Karpas-422 (cell line): ENCODE data around the gene GAL3ST3. TPM values are rescaled to one million over a fixed set of nuclear protein-coding genes. Genes with fewer than 3 reads are reported as not detected.

ENCODE experiments used
- DNase-seq: peaks from one replicate; pipeline ENCODE4 v3.0.0-alpha.2; 2015
- H2AFZ ChIP-seq: fragments of 200-600 bp; sonication (generic); 2 replicates; pipeline ENCODE4 v1.6.1; 2014; ENCODE audit warnings: antibody characterized with exemption, low read length, mixed read lengths
- H3K27ac ChIP-seq: fragments of 200-600 bp; sonication (generic); 2 replicates; pipeline ENCODE4 v1.5.1; 2014; ENCODE audit warnings: mild to moderate bottlenecking, low read length, moderate library complexity
- H3K27me3 ChIP-seq: fragments of 200-600 bp; sonication (generic); 2 replicates; pipeline ENCODE4 v1.6.1; 2014; ENCODE audit warnings: low read length, mixed read lengths
- H3K36me3 ChIP-seq: fragments of 200-600 bp; sonication (generic); 2 replicates; pipeline ENCODE4 v1.6.1; 2014; ENCODE audit warnings: low read length, mixed read lengths; ENCODE audit not compliant: insufficient read depth
- H3K4me1 ChIP-seq: fragments of 200-600 bp; sonication (generic); 2 replicates; pipeline ENCODE4 v1.6.1; 2014; ENCODE audit warnings: mild to moderate bottlenecking, low read length, mixed read lengths
- H3K4me2 ChIP-seq: fragments of 200-600 bp; sonication (generic); 2 replicates; pipeline ENCODE4 v1.6.1; 2014; ENCODE audit warnings: low read length, low read depth, mild to moderate bottlenecking; ENCODE audit not compliant: poor library complexity, severe bottlenecking
- H3K4me3 ChIP-seq: fragments of 200-600 bp; sonication (generic); 2 replicates; pipeline ENCODE4 v1.5.1; 2014; ENCODE audit warnings: mild to moderate bottlenecking, antibody characterized with exemption, low read length, mixed read lengths
- H3K79me2 ChIP-seq: fragments of 200-600 bp; sonication (generic); 2 replicates; pipeline ENCODE4 v1.6.1; 2014; ENCODE audit warnings: mild to moderate bottlenecking, low read length, mixed read lengths
- H3K9ac ChIP-seq: fragments of 200-600 bp; sonication (generic); 2 replicates; pipeline ENCODE4 v1.6.0; 2014; ENCODE audit warnings: low read length
- H3K9me2 ChIP-seq: fragments of 200-600 bp; sonication (generic), shearing (Covaris generic); replicated peaks from 2 replicates; pipeline ENCODE4 v1.6.0; 2014; ENCODE audit warnings: mild to moderate bottlenecking, low read length, moderate library complexity; ENCODE audit not compliant: insufficient read depth
- H3K9me3 ChIP-seq: fragments of 300-700, 200-600 bp; sonication (generic); 2 replicates; pipeline ENCODE4 v1.6.1; 2014; ENCODE audit warnings: low read length, mixed read lengths
- H4K20me1 ChIP-seq: fragments of 200-600 bp; sonication (generic); 2 replicates; pipeline ENCODE4 v1.6.1; 2014; ENCODE audit warnings: mild to moderate bottlenecking, antibody characterized with exemption, low read length, low read depth; ENCODE audit not compliant: insufficient read depth
- total RNA-seq: library from RNA; depleted of rRNA; stranded (reverse); fragments of >200 nt; shearing (Covaris generic); gene quantifications from 2 replicates; pipeline ENCODE4 v1.2.3, GENCODE V29; 2014; ENCODE audit warnings: low replicate concordance

The GAL3ST3 gene
- total RNA-seq, 1 experiment from 2014 or later: not detected

- Histone ChIP-seq H3K36me3 (peaks cover 46% of the 10 kb centered on the region), H3K4me2 (no peak overlapping the region), H3K9me2 (no peaks in the 10 kb centered on the region), H3K27me3 (no peaks in the 10 kb centered on the region), H4K20me1 (no peaks in the 10 kb centered on the region), H3K79me2 (peaks cover 53% of the 10 kb centered on the region), H3K4me3 (no peak overlapping the region), H3K9me3 (no peaks in the 10 kb centered on the region), H2AFZ (no peak overlapping the region), H3K9ac (no peak overlapping the region), H3K4me1 (peaks cover 45% of the 10 kb centered on the region), H3K27ac (no peak overlapping the region)
- DNase-seq: no peak
These were observed 18.7 kb upstream of the GAL3ST3 start for GRCh38 chr11:66067640-66068039.

GRCh38 chr11:66066751-66067150, 17.8 kb upstream of the GAL3ST3 start:
- Histone ChIP-seq H4K20me1 (no peaks in the 10 kb centered on the region), H3K27ac (no peak overlapping the region), H3K79me2 (peaks cover 46% of the 10 kb centered on the region), H3K4me3 (no peak overlapping the region), H3K27me3 (no peaks in the 10 kb centered on the region), H3K9me3 (no peaks in the 10 kb centered on the region), H2AFZ (no peak overlapping the region), H3K9ac (peak overlapping the region; percentile 6; the same call in 1 of the 2 replicates), H3K4me2 (no peak overlapping the region), H3K36me3 (peaks cover 48% of the 10 kb centered on the region), H3K4me1 (peaks cover 36% of the 10 kb centered on the region), H3K9me2 (no peaks in the 10 kb centered on the region)
- no peak for DNase-seq

- Histone ChIP-seq H3K36me3 (peaks cover 68% of the 10 kb centered on the region), H3K4me1 (peaks cover 26% of the 10 kb centered on the region), H3K27ac (no peak overlapping the region), H3K27me3 (no peaks in the 10 kb centered on the region), H2AFZ (no peak overlapping the region), H3K9me2 (no peaks in the 10 kb centered on the region), H4K20me1 (no peaks in the 10 kb centered on the region), H3K9ac (no peak overlapping the region), H3K79me2 (peaks cover 28% of the 10 kb centered on the region), H3K9me3 (no peaks in the 10 kb centered on the region), H3K4me3 (no peak overlapping the region), H3K4me2 (no peak overlapping the region)
- no peak for DNase-seq
These were observed 15.6 kb upstream of the GAL3ST3 start for GRCh38 chr11:66064571-66064970.

- Histone ChIP-seq H3K9me2 (no peaks in the 10 kb centered on the region), H3K4me2 (no peak overlapping the region), H3K36me3 (peaks cover 74% of the 10 kb centered on the region), H3K9ac (no peak overlapping the region), H3K27ac (no peak overlapping the region), H3K9me3 (no peaks in the 10 kb centered on the region), H2AFZ (no peak overlapping the region), H3K4me1 (peaks cover 19% of the 10 kb centered on the region), H4K20me1 (no peaks in the 10 kb centered on the region), H3K4me3 (no peak overlapping the region), H3K79me2 (peaks cover 26% of the 10 kb centered on the region), H3K27me3 (no peaks in the 10 kb centered on the region)
- no peak for DNase-seq
These were observed 14.9 kb upstream of the GAL3ST3 start for GRCh38 chr11:66063900-66064299.

GRCh38 chr11:66062408-66062807, 13.4 kb upstream of the GAL3ST3 start:
- no peaks in the 10 kb centered on the region for H4K20me1 ChIP-seq
- no peaks in the 10 kb centered on the region for H3K27me3 ChIP-seq
- H3K79me2 ChIP-seq: peaks cover 26% of the 10 kb centered on the region
- peak overlapping the region; percentile 5; the same call in 1 of the 2 replicates for H3K27ac ChIP-seq
- no peak overlapping the region for H2AFZ ChIP-seq
- H3K4me1 ChIP-seq: peaks cover 7% of the 10 kb centered on the region
- no peak overlapping the region for H3K4me2 ChIP-seq
- no peak for DNase-seq
- H3K9me3 ChIP-seq: no peaks in the 10 kb centered on the region
- peaks cover 67% of the 10 kb centered on the region for H3K36me3 ChIP-seq
- no peak overlapping the region for H3K9ac ChIP-seq
- H3K4me3 ChIP-seq: no peak overlapping the region
- H3K9me2 ChIP-seq: no peaks in the 10 kb centered on the region

GRCh38 chr11:66061268-66061667, 12.3 kb upstream of the GAL3ST3 start:
- Histone ChIP-seq H3K79me2 (peaks cover 29% of the 10 kb centered on the region), H2AFZ (no peak overlapping the region), H4K20me1 (no peaks in the 10 kb centered on the region), H3K9ac (no peak overlapping the region), H3K27ac (no peak overlapping the region), H3K27me3 (no peaks in the 10 kb centered on the region), H3K4me3 (no peak overlapping the region), H3K36me3 (peaks cover 73% of the 10 kb centered on the region), H3K9me3 (no peaks in the 10 kb centered on the region), H3K4me1 (no peaks in the 10 kb centered on the region; the same call in 1 of the 2 replicates), H3K9me2 (no peaks in the 10 kb centered on the region), H3K4me2 (no peak overlapping the region)
- no peak for DNase-seq

GRCh38 chr11:66059966-66060680, 11.2 kb upstream of the GAL3ST3 start:
- H3K4me2 ChIP-seq: no peak overlapping the region
- peaks cover 35% of the 10 kb centered on the region for H3K79me2 ChIP-seq
- H3K9ac ChIP-seq: no peak overlapping the region
- H3K4me3 ChIP-seq: no peak overlapping the region
- no peaks in the 10 kb centered on the region for H3K9me2 ChIP-seq
- H3K27ac ChIP-seq: no peak overlapping the region
- H4K20me1 ChIP-seq: 0 out of 2 replicates have a peak, but pooled peaks cover 2% of the 10 kb centered on the region
- peaks cover 76% of the 10 kb centered on the region for H3K36me3 ChIP-seq
- DNase-seq: no peak
- no peaks in the 10 kb centered on the region for H3K9me3 ChIP-seq
- H3K27me3 ChIP-seq: no peaks in the 10 kb centered on the region
- no peak overlapping the region for H2AFZ ChIP-seq
- H3K4me1 ChIP-seq: no peaks in the 10 kb centered on the region; the same call in 1 of the 2 replicates

- H3K4me2 ChIP-seq: no peak overlapping the region
- H3K4me3 ChIP-seq: no peak overlapping the region
- H3K27me3 ChIP-seq: no peaks in the 10 kb centered on the region
- no peaks in the 10 kb centered on the region for H3K9me2 ChIP-seq
- H3K9ac ChIP-seq: no peak overlapping the region
- H3K36me3 ChIP-seq: peaks cover 58% of the 10 kb centered on the region
- no peak overlapping the region for H2AFZ ChIP-seq
- peaks cover 12% of the 10 kb centered on the region for H4K20me1 ChIP-seq
- no peak for DNase-seq
- no peak overlapping the region for H3K27ac ChIP-seq
- peaks cover 40% of the 10 kb centered on the region for H3K79me2 ChIP-seq
- H3K9me3 ChIP-seq: no peaks in the 10 kb centered on the region
- H3K4me1 ChIP-seq: peaks cover 12% of the 10 kb centered on the region
These were observed 7.5 kb upstream of the GAL3ST3 start for GRCh38 chr11:66056501-66056900.
